Astrocyte (in vitro differentiated cells and primary cell): ENCODE data around the gene TJP1. TPM values are rescaled to one million over a fixed set of nuclear protein-coding genes. Genes with fewer than 3 reads are reported as not detected.

Experiments used
- DNase-seq: peaks from one replicate; pipeline ENCODE4 v3.0.0-alpha.2; 2010; ENCODE audit warnings: low read depth
- FAIRE-seq: peaks from 2 replicates; lab custom pipeline; 2011; peaks lifted over from hg19 to GRCh38; lab: Jason Lieb, UNC
- H2AFZ ChIP-seq: 2 replicates; pipeline ENCODE4 v1.6.0; 2012; ENCODE audit warnings: low read depth, low read length, inconsistent platforms
- H3K27ac ChIP-seq: 2 replicates; pipeline ENCODE4 v1.5.1; 2011; ENCODE audit warnings: low read depth, low read length, inconsistent platforms
- H3K27me3 ChIP-seq: 2 replicates; pipeline ENCODE4 v1.6.0; 2011; ENCODE audit warnings: low read length, inconsistent platforms; ENCODE audit not compliant: insufficient read depth
- H3K36me3 ChIP-seq: 2 replicates; pipeline ENCODE4 v1.5.1; 2011; ENCODE audit warnings: low read length, inconsistent platforms; ENCODE audit not compliant: insufficient read depth
- H3K4me1 ChIP-seq: 2 replicates; pipeline ENCODE4 v1.5.1; 2011; ENCODE audit warnings: low read length, inconsistent platforms; ENCODE audit not compliant: insufficient read depth
- H3K4me2 ChIP-seq: 2 replicates; pipeline ENCODE4 v1.6.0; 2012; ENCODE audit warnings: low read length, inconsistent platforms
- H3K4me3 ChIP-seq: 2 replicates; pipeline ENCODE4 v1.5.1; 2011; ENCODE audit warnings: low read depth, mild to moderate bottlenecking, low read length, inconsistent platforms; ENCODE audit not compliant: insufficient read depth
- H3K79me2 ChIP-seq: 2 replicates; pipeline ENCODE4 v1.6.0; 2012; ENCODE audit warnings: mild to moderate bottlenecking, low read length, inconsistent platforms; ENCODE audit not compliant: insufficient read depth
- H3K9ac ChIP-seq: 2 replicates; pipeline ENCODE4 v1.6.0; 2012; ENCODE audit warnings: mild to moderate bottlenecking, low read length, inconsistent platforms
- H3K9me3 ChIP-seq: 2 replicates; pipeline ENCODE4 v1.5.1; 2012; ENCODE audit warnings: low read depth, mild to moderate bottlenecking, low read length, inconsistent platforms; ENCODE audit not compliant: insufficient read depth
- H4K20me1 ChIP-seq: 2 replicates; pipeline ENCODE4 v1.6.0; 2012; ENCODE audit warnings: low read length, inconsistent platforms; ENCODE audit not compliant: insufficient read depth
- H3K27ac Mint-ChIP-seq: one replicate; pipeline ENCODE4 v1.8.0; 2021; ENCODE audit warnings: mild to moderate bottlenecking, mixed read lengths; ENCODE audit not compliant: unreplicated experiment
- H3K27me3 Mint-ChIP-seq: one replicate; pipeline ENCODE4 v1.8.0; 2021; ENCODE audit warnings: low read depth, mixed read lengths; ENCODE audit not compliant: unreplicated experiment
- H3K36me3 Mint-ChIP-seq: one replicate; pipeline ENCODE4 v1.8.0; 2021; ENCODE audit warnings: low read depth, mixed read lengths; ENCODE audit not compliant: unreplicated experiment
- H3K4me1 Mint-ChIP-seq: one replicate; pipeline ENCODE4 v1.8.0; 2021; ENCODE audit warnings: low read depth, mixed read lengths; ENCODE audit not compliant: unreplicated experiment
- H3K4me3 Mint-ChIP-seq: one replicate; pipeline ENCODE4 v1.8.0; 2021; ENCODE audit warnings: mild to moderate bottlenecking, moderate library complexity, mixed read lengths; ENCODE audit not compliant: unreplicated experiment
- H3K9me3 Mint-ChIP-seq: one replicate; pipeline ENCODE4 v1.8.0; 2021; ENCODE audit warnings: mild to moderate bottlenecking, mixed read lengths; ENCODE audit not compliant: unreplicated experiment
- CTCF ChIP-seq: IDR thresholded peaks from 2 replicates; pipeline ENCODE4 v1.5.1; 2011; ENCODE audit warnings: low read depth, mild to moderate bottlenecking, inconsistent platforms, low read length, moderate library complexity; ENCODE audit not compliant: insufficient read depth
- EZH2 ChIP-seq: IDR thresholded peaks from 2 replicates; pipeline ENCODE4 v1.6.1; 2012; ENCODE audit warnings: mild to moderate bottlenecking, low read length, inconsistent platforms; ENCODE audit not compliant: insufficient read depth
- total RNA-seq: library from RNA; stranded (reverse); gene quantifications from 2 replicates; pipeline ENCODE4 v1.2.1, GENCODE V29; 2021

TJP1 gene
- total RNA-seq, 1 donor from 2014 or later, result 137 TPM

GRCh38 chr15:29778382-29778781 is 43.9 kb downstream of the TJP1 start:
- Mint-ChIP-seq H3K9me3 (peaks cover 3% of the 10 kb centered on the region), H3K4me1 (peaks cover 52% of the 10 kb centered on the region), H3K27me3 (no peaks in the 10 kb centered on the region), H3K36me3 (peaks cover 33% of the 10 kb centered on the region), H3K4me3 (no peak overlapping the region), H3K27ac (no peak overlapping the region)
- Histone ChIP-seq H3K36me3 (no peaks in the 10 kb centered on the region), H3K9me3 (no peaks in the 10 kb centered on the region), H3K27ac (no peak overlapping the region), H2AFZ (no peak overlapping the region), H4K20me1 (peaks cover 70% of the 10 kb centered on the region), H3K4me1 (peaks cover 17% of the 10 kb centered on the region), H3K4me3 (no peak overlapping the region), H3K27me3 (no peaks in the 10 kb centered on the region), H3K4me2 (no peak overlapping the region), H3K9ac (no peak overlapping the region), H3K79me2 (peaks cover 100% of the 10 kb centered on the region)
- DNase-seq (no peak), FAIRE-seq (no peak)
- TF ChIP-seq CTCF (no peak), EZH2 (no peak)

- Mint-ChIP-seq H3K9me3 (peaks cover 3% of the 10 kb centered on the region), H3K27ac (no peak overlapping the region)
Observed at GRCh38 chr15:29776859-29777258, 45.4 kb downstream of the TJP1 start.

More at GRCh38 chr15:29776859-29777258, 45.4 kb downstream of the TJP1 start:
- no peak overlapping the region for H3K27ac ChIP-seq
- peaks cover 97% of the 10 kb centered on the region for H3K79me2 ChIP-seq
- H4K20me1 ChIP-seq, result peaks cover 55% of the 10 kb centered on the region
- peaks cover 52% of the 10 kb centered on the region for H3K4me1 Mint-ChIP-seq
- H3K27me3 ChIP-seq, result no peaks in the 10 kb centered on the region
- peaks cover 17% of the 10 kb centered on the region for H3K4me1 ChIP-seq
- FAIRE-seq, result no peak
- H3K9ac ChIP-seq, result no peak overlapping the region
- no peak overlapping the region for H3K4me2 ChIP-seq
- H3K4me3 ChIP-seq, result no peak overlapping the region
- no peaks in the 10 kb centered on the region for H3K9me3 ChIP-seq
- H3K4me3 Mint-ChIP-seq, result no peak overlapping the region
- no peaks in the 10 kb centered on the region for H3K36me3 ChIP-seq
- H3K36me3 Mint-ChIP-seq, result peaks cover 23% of the 10 kb centered on the region
- DNase-seq, result no peak
- H2AFZ ChIP-seq, result no peak overlapping the region
- TF ChIP-seq EZH2 (no peak), CTCF (no peak)
- no peaks in the 10 kb centered on the region for H3K27me3 Mint-ChIP-seq
